ENCODE measurements around the gene OR6N2.

OR6N2 gene

GRCh38 chr1:158801396-158801795, 20.4 kb upstream of the OR6N2 start:
- H3K27ac Mint-ChIP-seq = no peak overlapping the region
- H3K36me3 Mint-ChIP-seq (ENCODE audit: low read depth) = no peaks in the 10 kb centered on the region
- peaks cover 3% of the 10 kb centered on the region for H3K4me1 Mint-ChIP-seq
- peaks cover 21% of the 10 kb centered on the region for H3K27me3 Mint-ChIP-seq
- H3K4me3 Mint-ChIP-seq = no peak overlapping the region
- no peak for DNase-seq
- no peaks in the 10 kb centered on the region for H3K9me3 Mint-ChIP-seq
- ATAC-seq = no peak

DNA sequence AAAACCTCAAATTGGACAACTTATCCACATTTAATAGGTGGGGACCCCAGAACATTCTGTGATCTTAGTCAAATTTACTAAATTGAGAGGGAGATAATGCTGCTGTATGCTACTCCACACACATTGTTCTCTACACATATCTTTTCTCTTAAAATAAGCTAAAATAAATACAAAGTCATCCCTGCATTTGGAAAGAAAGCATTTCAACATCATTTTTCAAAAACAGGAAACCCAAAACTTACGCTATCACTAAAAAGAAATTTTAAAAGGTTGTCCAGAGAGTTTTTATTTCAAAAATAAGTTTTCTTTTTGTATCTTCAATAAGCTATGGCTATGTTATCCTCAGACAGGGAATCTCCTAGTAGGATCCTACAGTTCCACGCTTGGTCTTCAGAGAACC, 19.5 kb upstream of the OR6N2 start:
- peaks cover 21% of the 10 kb centered on the region for H3K27me3 Mint-ChIP-seq
- no peak overlapping the region for H3K4me3 Mint-ChIP-seq
- H3K9me3 Mint-ChIP-seq = no peaks in the 10 kb centered on the region
- H3K4me1 Mint-ChIP-seq = peaks cover 3% of the 10 kb centered on the region
- DNase-seq (no peak), ATAC-seq (no peak)
- no peaks in the 10 kb centered on the region for H3K36me3 Mint-ChIP-seq (ENCODE audit: low read depth)
- no peak overlapping the region for H3K27ac Mint-ChIP-seq

GRCh38 chr1:158799689-158800088, 18.7 kb upstream of the OR6N2 start:
- peaks cover 21% of the 10 kb centered on the region for H3K27me3 Mint-ChIP-seq
- H3K4me1 Mint-ChIP-seq = peaks cover 3% of the 10 kb centered on the region
- H3K36me3 Mint-ChIP-seq (ENCODE audit: low read depth) = no peaks in the 10 kb centered on the region
- H3K27ac Mint-ChIP-seq = no peak overlapping the region
- no peak overlapping the region for H3K4me3 Mint-ChIP-seq
- ATAC-seq = peak; percentile 71
- no peaks in the 10 kb centered on the region for H3K9me3 Mint-ChIP-seq
- no peak for DNase-seq

DNA sequence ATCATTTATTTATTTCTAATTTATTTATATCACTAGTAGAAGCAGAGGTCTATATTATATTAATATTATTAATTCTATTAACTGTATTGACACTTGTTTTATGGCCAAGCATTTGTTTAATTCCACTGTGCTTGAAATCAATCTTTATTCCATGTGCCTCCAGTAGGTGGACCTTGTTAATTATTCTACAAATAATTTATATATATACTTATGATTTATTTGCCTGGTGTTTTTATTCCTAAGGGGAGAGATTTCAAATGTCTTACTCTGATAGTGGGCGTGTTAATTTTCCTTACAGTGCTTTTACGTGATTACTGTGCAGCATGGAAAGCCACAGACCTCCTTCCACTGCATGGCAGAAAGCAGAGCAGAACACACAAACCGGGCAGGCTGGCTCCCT, 17.5 kb upstream of the OR6N2 start:
- no peak overlapping the region for H3K27ac Mint-ChIP-seq
- DNase-seq (no peak), ATAC-seq (no peak)
- peaks cover 18% of the 10 kb centered on the region for H3K27me3 Mint-ChIP-seq
- no peak overlapping the region for H3K4me3 Mint-ChIP-seq
- no peaks in the 10 kb centered on the region for H3K9me3 Mint-ChIP-seq
- H3K36me3 Mint-ChIP-seq (ENCODE audit: low read depth) = no peaks in the 10 kb centered on the region
- H3K4me1 Mint-ChIP-seq = peaks cover 3% of the 10 kb centered on the region

GRCh38 chr1:158794247-158794646, 13.2 kb upstream of the OR6N2 start:
- ATAC-seq = no peak
- Mint-ChIP-seq H3K27me3 (peaks cover 1% of the 10 kb centered on the region), H3K4me3 (no peak overlapping the region)

GRCh38 chr1:158793604-158794003, 12.6 kb upstream of the OR6N2 start:
- DNase-seq (no peak), ATAC-seq (no peak)
- H3K36me3 Mint-ChIP-seq (ENCODE audit: low read depth) = no peaks in the 10 kb centered on the region
- H3K4me3 Mint-ChIP-seq = no peak overlapping the region
- no peaks in the 10 kb centered on the region for H3K4me1 Mint-ChIP-seq
- no peaks in the 10 kb centered on the region for H3K9me3 Mint-ChIP-seq
- no peak overlapping the region for H3K27ac Mint-ChIP-seq
- H3K27me3 Mint-ChIP-seq = peaks cover 1% of the 10 kb centered on the region

More at GRCh38 chr1:158794247-158794646, 13.2 kb upstream of the OR6N2 start:
- Mint-ChIP-seq H3K4me1 (no peaks in the 10 kb centered on the region), H3K36me3 (ENCODE audit: low read depth) (no peaks in the 10 kb centered on the region), H3K9me3 (no peaks in the 10 kb centered on the region), H3K27ac (no peak overlapping the region)
- no peak for DNase-seq

GRCh38 chr1:158771950-158772866, 8.8 kb downstream of the OR6N2 start, which contains the start of gene OR6N1:
OR6N1 (minus strand) TSS chr1:158772195; CDS start chr1:158766682, 5,513 bp downstream.
- Mint-ChIP-seq H3K27me3 (peaks cover 14% of the 10 kb centered on the region), H3K4me3 (no peak within 1 kb of the TSS), H3K4me1 (no peaks in the 10 kb centered on the region), H3K9me3 (no peaks in the 10 kb centered on the region), H3K27ac (no peak within 1 kb of the TSS), H3K36me3 (ENCODE audit: low read depth) (no peaks in the 10 kb centered on the region)
- ATAC-seq (no peak), DNase-seq (no peak)

DNA sequence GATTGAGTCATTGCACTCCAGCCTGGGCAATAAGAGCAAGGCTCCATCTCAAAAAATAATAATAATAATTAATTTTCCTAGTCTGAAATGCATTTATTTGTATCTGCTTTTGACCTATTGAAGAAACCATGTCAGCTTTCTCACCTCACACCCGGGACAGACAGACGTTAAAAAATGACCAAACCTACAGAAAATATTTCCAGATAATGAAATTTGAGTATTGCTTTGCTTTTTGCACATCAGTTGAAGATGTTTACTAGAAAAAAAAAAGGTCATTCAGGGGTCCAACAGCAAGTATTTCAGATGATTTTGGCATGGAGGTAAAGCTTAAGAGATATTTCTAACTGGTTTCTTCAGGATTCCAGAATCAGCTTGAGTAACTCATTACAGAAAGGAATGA, 26.6 kb downstream of the OR6N2 start, which contains the start of gene OR6K6:
OR6K6 (plus strand) TSS at position 301 of the 400 bp plus-strand sequence. CDS start 168 bp downstream, outside the sequence.
- ATAC-seq (no peak), DNase-seq (no peak)
- no peak within 1 kb of the TSS for H3K4me3 Mint-ChIP-seq
- no peaks in the 10 kb centered on the region for H3K36me3 Mint-ChIP-seq (ENCODE audit: low read depth)
- no peak within 1 kb of the TSS for H3K27ac Mint-ChIP-seq
- no peaks in the 10 kb centered on the region for H3K4me1 Mint-ChIP-seq
- peaks cover 8% of the 10 kb centered on the region for H3K9me3 Mint-ChIP-seq
- peaks cover 8% of the 10 kb centered on the region for H3K27me3 Mint-ChIP-seq

- Mint-ChIP-seq H3K4me3 (no peak overlapping the region), H3K27ac (no peak overlapping the region), H3K4me1 (no peaks in the 10 kb centered on the region), H3K27me3 (peaks cover 6% of the 10 kb centered on the region), H3K9me3 (peaks cover 5% of the 10 kb centered on the region), H3K36me3 (ENCODE audit: low read depth) (no peaks in the 10 kb centered on the region)
- DNase-seq = no peak
- ATAC-seq = no peak
Observed at GRCh38 chr1:158752155-158752712, 28.8 kb downstream of the OR6N2 start.

DNA sequence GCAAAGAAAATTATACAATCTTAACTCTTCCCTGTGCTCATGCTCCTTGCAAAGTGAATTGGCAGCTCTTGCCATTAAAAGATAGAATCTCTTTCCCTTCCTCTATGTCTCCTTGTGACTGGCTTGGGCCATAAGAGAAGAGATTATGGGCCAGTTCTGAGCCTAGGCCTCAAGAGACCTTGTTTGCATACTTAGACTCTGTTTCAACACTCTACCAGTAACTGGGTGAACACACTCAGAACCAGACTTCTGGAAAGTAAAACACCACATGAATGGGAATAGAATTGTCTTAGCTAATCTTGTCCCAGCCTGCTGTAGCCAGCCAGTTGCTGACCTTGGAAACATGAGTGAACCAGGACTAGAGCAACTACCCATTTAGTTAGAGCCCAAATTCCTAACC, 45.2 kb downstream of the OR6N2 start:
- H3K9me3 Mint-ChIP-seq = no peaks in the 10 kb centered on the region
- DNase-seq = no peak
- H3K27ac Mint-ChIP-seq = no peak overlapping the region
- peaks cover 11% of the 10 kb centered on the region for H3K27me3 Mint-ChIP-seq
- no peaks in the 10 kb centered on the region for H3K36me3 Mint-ChIP-seq (ENCODE audit: low read depth)
- no peaks in the 10 kb centered on the region for H3K4me1 Mint-ChIP-seq
- no peak for ATAC-seq
- no peak overlapping the region for H3K4me3 Mint-ChIP-seq

GRCh38 chr1:158732524-158732923, 48.5 kb downstream of the OR6N2 start:
- Mint-ChIP-seq H3K36me3 (ENCODE audit: low read depth) (no peaks in the 10 kb centered on the region), H3K4me3 (no peak overlapping the region), H3K9me3 (no peaks in the 10 kb centered on the region), H3K27ac (no peak overlapping the region), H3K27me3 (peaks cover 4% of the 10 kb centered on the region), H3K4me1 (no peaks in the 10 kb centered on the region)
- no peak for DNase-seq
- no peak for ATAC-seq

DNA sequence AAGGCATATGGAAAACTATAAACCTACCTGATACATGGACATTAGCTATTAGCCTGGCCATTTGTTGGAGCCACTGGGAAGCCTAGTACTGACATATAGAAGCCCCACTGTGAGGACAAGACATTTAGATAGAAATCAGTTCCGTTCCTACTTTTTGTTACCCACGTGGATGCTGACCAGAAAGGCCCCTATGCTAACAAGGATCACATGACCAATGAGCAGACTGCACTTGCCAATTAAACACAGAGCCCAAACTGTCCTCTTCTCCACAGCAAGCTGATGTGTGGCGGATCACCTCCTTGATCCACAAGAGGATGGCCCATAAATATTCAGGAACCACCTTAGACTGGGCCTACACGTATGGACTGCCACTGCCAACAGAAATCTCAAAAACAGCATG, 49.3 kb downstream of the OR6N2 start:
- Mint-ChIP-seq H3K27ac (no peak overlapping the region), H3K4me1 (no peaks in the 10 kb centered on the region), H3K9me3 (no peaks in the 10 kb centered on the region), H3K4me3 (no peak overlapping the region), H3K36me3 (ENCODE audit: low read depth) (no peaks in the 10 kb centered on the region), H3K27me3 (peaks cover 4% of the 10 kb centered on the region)
- no peak for DNase-seq
- no peak for ATAC-seq

DNA sequence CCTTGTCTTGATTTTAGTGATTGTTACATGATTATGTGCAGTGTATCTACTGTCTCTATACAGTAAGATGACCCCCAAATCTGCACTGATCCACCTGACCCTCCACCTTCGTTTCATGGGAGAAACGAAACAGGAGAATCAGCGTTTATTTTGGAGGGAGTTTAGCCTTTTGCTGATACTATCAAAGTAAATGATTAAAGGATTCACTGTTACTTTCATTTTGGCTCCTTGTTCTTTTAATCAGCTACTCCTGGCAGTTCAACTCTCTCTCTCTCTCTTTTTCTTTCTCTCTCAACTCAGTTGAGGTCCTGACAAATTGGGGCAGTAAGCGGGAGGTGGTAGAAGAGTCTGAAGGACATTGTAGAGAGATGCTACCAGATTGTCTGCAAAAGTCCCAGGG, 50.6 kb downstream of the OR6N2 start:
- no peak overlapping the region for H3K4me3 Mint-ChIP-seq
- DNase-seq (no peak), ATAC-seq (no peak)
- H3K27me3 Mint-ChIP-seq = peaks cover 4% of the 10 kb centered on the region
- H3K27ac Mint-ChIP-seq = no peak overlapping the region
- no peaks in the 10 kb centered on the region for H3K9me3 Mint-ChIP-seq
- no peaks in the 10 kb centered on the region for H3K36me3 Mint-ChIP-seq (ENCODE audit: low read depth)
- no peaks in the 10 kb centered on the region for H3K4me1 Mint-ChIP-seq

DNA sequence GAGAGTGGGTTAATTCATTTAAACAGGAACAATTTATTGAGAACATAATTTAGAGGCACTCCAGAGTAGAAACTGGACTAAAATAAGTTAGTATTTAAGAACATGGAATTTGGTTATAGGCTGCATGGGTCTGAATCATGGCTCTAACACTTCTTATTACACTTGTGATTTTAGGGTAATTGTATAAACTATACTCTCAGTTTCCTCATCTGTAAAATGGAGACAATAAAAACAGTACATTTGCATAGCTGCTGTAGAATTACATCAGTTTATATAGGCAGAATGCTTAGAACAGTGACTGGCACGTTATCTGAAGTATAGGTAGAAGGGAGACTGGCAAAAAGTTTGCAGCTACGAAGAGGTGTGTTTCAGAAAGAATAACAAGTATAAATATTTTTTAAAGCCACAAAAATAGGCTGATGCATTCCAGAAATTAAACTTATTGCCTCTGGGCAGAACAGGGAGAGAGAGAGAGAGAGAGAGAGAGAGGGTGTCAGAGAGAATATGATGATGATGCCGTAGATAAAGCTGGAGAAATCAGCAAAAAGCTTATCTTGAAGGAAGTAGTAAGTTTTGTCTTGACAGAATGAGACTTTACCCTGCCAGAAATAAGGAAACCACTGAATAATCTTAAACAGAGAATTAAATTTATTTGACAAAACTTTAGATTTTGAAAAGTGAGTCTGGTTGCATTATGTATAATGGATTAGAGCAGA, 52.3 kb downstream of the OR6N2 start:
- ATAC-seq = no peak
- DNase-seq = no peak
- peaks cover 4% of the 10 kb centered on the region for H3K27me3 Mint-ChIP-seq
- H3K4me1 Mint-ChIP-seq = no peaks in the 10 kb centered on the region
- H3K4me3 Mint-ChIP-seq = no peak overlapping the region
- H3K36me3 Mint-ChIP-seq (ENCODE audit: low read depth) = no peaks in the 10 kb centered on the region
- H3K9me3 Mint-ChIP-seq = no peaks in the 10 kb centered on the region
- H3K27ac Mint-ChIP-seq = no peak overlapping the region

- no peaks in the 10 kb centered on the region for H3K36me3 Mint-ChIP-seq (ENCODE audit: low read depth)
- H3K4me3 Mint-ChIP-seq = no peak overlapping the region
- H3K27ac Mint-ChIP-seq = no peak overlapping the region
- peaks cover 13% of the 10 kb centered on the region for H3K27me3 Mint-ChIP-seq
- H3K4me1 Mint-ChIP-seq = no peaks in the 10 kb centered on the region
- DNase-seq = no peak
- H3K9me3 Mint-ChIP-seq = no peaks in the 10 kb centered on the region
- ATAC-seq = no peak
Observed at GRCh38 chr1:158724442-158724841, 56.6 kb downstream of the OR6N2 start.

Data from activated naive CD8-positive, alpha-beta T cell treated with anti-CD3 and anti-CD28 coated beads, Interleukin-2, amount 50 U/mL, for 24 hours (primary cell).